GM18873 (cell line): Measurements from ENCODE around the gene ZNRD2.

Source experiments
- ATAC-seq: cut with Tn5 transposase; IDR thresholded peaks from one replicate; pipeline ENCODE4 v1.9.1; 2021; ENCODE audit warnings: mild to moderate bottlenecking, moderate library complexity, moderate number of reproducible peaks; ENCODE audit not compliant: unreplicated experiment, low FRiP score

Gene ZNRD2

DNA sequence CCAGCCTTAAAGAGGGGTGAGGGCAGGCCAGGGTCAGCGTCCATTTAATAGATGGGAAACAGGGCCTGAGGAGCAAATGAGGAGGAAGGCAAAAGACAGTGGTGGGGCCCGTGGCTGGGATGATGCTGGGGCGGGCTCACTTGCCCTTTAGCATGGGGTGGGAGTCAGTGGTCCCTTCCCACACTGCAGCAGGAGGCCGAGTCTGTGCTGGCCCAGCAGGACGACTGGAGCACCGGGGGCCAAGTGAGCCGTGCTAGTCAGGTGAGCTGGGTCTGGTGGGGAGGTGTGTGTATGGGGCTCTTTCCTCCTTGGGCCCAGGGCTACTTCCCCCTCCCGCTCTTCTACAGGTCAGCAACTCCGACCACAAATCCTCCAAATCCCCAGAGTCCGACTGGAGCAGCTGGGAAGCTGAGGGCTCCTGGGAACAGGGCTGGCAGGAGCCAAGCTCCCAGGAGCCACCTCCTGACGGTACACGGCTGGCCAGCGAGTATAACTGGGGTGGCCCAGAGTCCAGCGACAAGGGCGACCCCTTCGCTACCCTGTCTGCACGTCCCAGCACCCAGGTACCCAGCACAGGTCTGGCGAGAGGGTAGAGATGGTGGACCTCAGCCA lies 32.6 kb upstream of the ZNRD2 start:
- no peak for ATAC-seq

GRCh38 chr11:65538232-65538914 lies 31.9 kb upstream of the ZNRD2 start:
- no peak for ATAC-seq

- no peak for ATAC-seq
These were observed 31.1 kb upstream of the ZNRD2 start for GRCh38 chr11:65538915-65539743.

DNA sequence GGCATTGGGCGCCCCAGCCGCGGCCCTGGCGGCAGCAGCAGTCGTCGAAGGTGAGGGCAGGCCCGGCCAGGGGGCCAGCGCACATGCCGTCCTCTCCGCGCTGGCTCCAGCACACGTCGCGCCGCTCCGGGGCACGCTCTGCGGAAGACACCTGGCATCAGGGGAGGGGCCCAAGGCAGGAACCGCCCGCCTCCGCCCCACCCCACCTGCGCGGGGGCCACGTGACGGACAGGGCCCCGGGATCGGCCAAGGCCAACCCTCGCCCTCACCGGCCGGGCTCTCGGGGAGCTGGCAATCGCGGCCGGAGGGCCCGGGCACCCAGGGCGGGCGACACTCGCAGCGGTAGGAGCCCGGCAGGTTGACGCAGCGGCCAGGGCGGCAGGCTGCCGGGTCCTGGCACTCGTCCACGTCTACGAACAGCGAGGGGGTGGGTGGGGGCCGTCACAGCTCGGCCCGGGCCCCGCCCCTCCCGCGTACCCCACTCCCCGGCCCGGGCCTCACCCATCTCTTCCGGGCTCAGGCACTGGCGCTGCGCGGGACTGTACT lies 30.5 kb upstream of the ZNRD2 start:
- ATAC-seq, result no peak

DNA sequence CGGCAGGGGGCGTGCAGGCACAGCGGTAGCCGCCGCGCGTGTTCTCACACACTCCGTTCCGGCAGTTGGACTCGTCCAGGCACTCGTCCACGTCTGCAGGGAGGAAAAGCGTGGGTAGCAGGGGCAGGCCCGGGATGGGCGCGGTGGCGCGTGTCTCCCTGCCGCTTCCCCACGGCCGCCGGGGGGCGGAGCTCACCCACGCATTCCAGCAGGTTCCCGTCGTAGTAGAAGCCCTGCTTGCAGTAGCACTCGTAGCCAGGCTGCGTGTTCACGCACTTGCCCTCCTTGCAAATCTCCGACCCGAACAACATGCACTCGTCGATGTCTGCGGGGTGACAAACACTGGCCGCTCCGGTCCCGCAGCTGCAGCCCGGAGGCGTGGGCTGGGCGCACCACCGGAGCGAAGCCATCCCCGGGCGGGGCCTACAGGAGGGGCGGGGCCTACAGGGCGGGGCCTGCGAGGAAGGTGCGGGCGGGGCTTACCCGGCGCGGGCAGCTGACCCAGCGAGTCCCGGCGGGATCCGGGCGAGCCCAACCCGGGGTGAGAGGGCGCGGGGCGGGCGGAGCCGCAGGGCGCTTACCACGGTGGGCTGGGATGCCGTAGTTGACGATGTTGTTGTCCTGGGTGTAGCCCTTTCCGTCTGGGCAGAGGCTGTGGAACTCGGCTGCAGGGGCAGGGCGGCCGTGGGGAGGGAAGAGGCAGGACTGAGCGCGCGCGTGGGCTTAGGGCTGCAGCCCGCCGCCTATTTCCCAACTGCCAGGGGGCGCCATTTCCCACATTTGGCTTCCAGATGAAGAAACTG lies 29.8 kb upstream of the ZNRD2 start:
- ATAC-seq, result peak; percentile 37

- no peak for ATAC-seq
These were observed 28.9 kb upstream of the ZNRD2 start for GRCh38 chr11:65541093-65541982.

DNA sequence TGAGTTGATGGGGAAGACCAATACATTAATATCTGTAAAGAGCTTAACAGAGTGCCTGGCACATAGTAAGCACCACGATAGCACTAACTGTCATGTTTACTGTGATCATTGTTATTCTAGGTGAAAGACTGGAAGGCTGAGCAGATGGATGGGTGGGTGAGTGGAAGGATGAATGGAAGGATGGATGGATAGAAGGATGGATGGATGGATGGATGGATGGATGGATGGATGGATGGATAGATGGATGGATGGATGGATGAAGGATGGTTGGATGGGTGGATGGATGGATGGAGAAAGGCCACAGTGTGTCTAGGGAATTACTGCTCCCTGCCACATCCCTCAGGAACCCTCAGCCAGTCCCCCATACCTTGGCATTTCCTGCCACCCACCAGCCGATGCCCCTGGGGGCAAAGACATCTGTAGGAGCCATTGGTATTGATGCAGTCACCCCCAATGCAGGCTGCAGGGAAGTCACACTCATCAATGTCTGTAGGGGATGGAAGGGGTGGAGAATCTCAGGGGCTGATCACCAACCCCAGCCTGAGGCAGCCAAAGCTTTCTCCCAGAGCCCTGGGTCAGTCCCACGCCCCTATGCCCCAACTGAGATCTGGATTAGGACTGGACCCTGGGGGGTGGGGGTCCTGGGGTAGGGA lies 27.4 kb upstream of the ZNRD2 start:
- ATAC-seq, result no peak

- ATAC-seq, result no peak
These were observed 24.4 kb upstream of the ZNRD2 start for GRCh38 chr11:65545853-65546216.

- peak; percentile 46 for ATAC-seq
These were observed 23.9 kb upstream of the ZNRD2 start for GRCh38 chr11:65546217-65546958.

DNA sequence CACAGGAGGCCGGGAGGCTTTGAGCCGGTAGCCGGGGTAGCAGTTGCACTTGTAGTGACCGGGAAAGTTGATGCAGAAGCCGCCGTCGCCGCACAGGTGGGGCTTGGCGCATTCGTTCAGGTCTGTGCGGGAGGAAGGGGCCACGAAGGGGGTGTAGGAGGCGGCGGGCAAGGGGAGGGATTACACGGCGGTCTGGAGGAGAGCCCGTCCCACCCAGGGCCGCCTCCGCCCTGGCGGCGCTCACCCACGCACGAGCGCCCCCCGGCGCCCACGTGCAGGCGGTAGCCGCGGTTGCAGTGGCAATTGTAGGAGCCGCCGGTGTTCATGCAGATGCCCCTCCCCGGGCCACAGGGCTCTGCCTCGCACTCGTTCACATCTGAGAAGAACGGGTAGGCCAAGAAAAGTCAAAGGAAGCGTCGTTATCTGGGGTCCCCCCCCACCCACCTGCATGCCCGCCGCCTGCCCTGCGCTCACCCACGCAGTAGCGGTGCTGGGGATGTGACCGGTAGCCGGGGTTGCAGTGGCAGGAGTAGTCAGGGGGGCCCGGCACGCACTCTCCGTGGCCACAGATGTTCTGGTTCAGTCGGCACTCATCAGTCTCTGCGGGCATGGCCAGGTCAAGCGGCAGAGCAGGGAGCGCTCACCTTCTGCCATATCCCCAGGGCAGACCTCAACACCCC lies 22.7 kb upstream of the ZNRD2 start:
- no peak for ATAC-seq

DNA sequence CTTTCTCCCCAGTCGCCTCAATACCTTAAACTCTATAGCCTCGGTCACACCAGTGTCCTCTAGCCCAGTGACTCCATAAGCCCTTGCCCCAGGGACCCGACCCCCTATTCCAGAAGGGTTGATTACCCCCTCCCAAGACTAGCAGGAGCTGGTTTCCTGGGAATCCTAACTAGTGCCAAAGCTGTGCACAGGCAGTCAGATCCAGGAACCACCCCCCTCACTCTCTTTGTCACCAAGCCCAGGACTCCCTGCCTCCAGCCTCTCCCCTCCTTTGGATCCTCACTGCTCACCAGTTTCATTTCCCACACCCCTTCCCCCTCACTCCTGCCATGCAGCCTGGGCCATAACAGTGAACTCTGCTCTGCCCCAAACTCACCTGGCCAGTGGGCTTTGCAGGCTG lies 21.9 kb upstream of the ZNRD2 start:
- no peak for ATAC-seq

DNA sequence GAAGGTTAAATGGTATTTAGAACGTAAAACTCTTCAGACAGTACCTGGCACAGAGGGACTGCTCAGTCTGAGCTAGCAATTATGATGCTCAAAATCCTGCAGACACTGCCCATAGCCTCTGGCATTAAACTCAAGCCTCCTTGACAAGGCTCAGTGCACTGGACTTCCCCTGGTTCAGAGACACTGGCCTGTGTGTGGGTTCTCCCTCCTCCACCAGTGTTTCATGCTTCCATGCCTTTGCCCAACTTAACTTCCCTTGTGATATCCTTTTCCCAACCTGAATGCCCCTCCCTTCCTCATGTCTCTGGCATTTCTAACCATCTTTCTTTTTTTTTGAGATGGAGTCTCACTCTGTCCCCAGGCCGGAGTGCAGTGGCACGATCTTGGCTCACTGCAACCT lies 21.2 kb upstream of the ZNRD2 start:
- no peak for ATAC-seq

GRCh38 chr11:65551572-65552387 lies 18.5 kb upstream of the ZNRD2 start:
- no peak for ATAC-seq

DNA sequence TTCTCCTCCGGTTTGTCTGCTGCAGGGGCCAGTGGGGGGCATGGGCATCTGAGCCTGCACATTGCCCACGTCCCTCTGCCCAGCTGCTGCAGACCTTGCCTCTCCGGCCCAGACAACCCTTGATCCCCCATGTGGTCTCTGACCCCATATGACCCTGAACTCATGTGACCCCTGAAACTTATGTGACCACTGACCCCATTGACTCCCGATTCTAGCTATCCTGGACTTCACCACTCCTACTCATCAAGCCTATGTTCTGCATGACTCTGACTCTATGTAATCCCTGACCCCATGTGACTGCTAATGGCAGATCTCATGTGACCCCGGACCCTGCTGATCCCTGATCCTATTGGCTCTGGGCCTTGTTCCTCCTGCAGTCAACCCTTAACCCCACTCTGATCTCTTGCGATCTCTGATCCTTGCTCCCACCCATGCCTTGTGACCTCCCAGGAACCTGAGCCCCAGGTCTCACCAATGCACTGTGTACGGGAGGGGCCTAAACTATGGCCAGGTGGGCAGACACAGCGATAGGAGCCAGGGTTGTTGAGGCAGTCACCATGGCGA lies 17.8 kb upstream of the ZNRD2 start:
- no peak for ATAC-seq

DNA sequence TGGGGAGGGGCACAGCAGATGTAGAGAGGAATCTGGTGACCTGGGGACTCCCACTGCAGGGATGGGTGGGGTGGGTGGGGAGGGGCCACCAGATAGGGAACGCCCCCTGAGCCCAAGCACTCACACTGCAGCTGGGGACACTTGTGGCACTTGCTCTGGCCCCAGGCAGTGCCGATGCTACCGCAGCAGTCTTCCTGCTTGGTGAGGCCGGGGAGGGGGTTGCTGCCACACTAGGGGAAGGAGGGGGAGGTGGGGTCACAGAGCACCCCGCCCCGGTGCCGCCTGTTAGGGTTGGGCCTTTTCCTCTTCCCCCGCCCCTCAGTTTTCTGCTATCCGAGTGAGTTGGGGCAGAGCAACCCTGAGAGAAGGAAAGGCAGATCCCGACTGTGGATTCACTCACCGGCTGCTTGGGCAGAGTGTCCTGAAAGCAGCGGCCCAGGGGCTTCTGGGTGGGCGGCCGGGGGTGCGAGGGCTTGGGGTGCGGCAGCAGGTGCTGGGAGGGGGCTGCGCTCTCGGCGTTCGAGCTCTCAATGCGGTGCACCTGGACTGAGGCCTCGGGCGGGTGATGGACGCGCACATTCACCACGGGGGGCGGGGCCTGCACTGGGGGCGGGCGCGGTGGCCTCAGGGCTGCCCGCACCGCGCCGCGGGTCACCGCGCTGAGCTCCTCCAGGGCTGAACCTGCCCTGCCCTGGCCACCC lies 16.8 kb upstream of the ZNRD2 start:
- no peak for ATAC-seq
